Neutrophil (primary cell): ENCODE results near the gene INSIG1.

Experiments used
- H3K27ac ChIP-seq: fragments of 200-600 bp; sonication (generic); 2 replicates; pipeline ENCODE4 v1.5.1; 2016; ENCODE audit warnings: mild to moderate bottlenecking, moderate library complexity
- H3K27me3 ChIP-seq: fragments of 200-600 bp; sonication (generic); 2 replicates; pipeline ENCODE4 v1.6.0; 2016; ENCODE audit warnings: mild to moderate bottlenecking
- H3K36me3 ChIP-seq: fragments of 200-600 bp; sonication (generic); 2 replicates; pipeline ENCODE4 v1.5.1; 2017
- H3K4me1 ChIP-seq, 2 experiments: fragments of 200-600 bp in 1 of 2; sonication (generic) in 1 of 2; 1 replicate in 1 of 2; 2 replicates in 1 of 2; pipeline versions ENCODE4 v1.5.1 to v1.6.1; 2013 to 2016; ENCODE audit warnings: low read depth in 1 of 2, low read length in 1 of 2, mild to moderate bottlenecking in 1 of 2, moderate library complexity in 1 of 2; ENCODE audit not compliant: control insufficient read depth in 1 of 2, insufficient read depth in 1 of 2
- H3K4me3 ChIP-seq, 2 experiments: fragments of 200-600 bp in 1 of 2; sonication (generic) in 1 of 2; 1 replicate in 1 of 2; 2 replicates in 1 of 2; pipeline ENCODE4 v1.5.1; 2013 to 2016; ENCODE audit warnings: low read depth in 1 of 2, low read length in 1 of 2, mild to moderate bottlenecking in 1 of 2, moderate library complexity in 1 of 2
- H3K9me3 ChIP-seq: fragments of 200-600 bp; sonication (generic); 2 replicates; pipeline ENCODE4 v1.5.1; 2016
- CTCF ChIP-seq: fragments of 200-600 bp; sonication (generic); IDR thresholded peaks from 2 replicates; pipeline ENCODE4 v1.5.1; 2016; ENCODE audit warnings: antibody characterized with exemption

INSIG1 gene

GRCh38 chr7:155300641-155301452 lies 3.2 kb downstream of the INSIG1 start:
- no peak overlapping the region for H3K27ac ChIP-seq
- H3K27me3 ChIP-seq: peaks cover 14% of the 10 kb centered on the region
- no peak for TF ChIP-seq CTCF
- no peak overlapping the region for H3K4me3 ChIP-seq
- H3K9me3 ChIP-seq: no peaks in the 10 kb centered on the region
- H3K4me1 ChIP-seq: peaks cover 26 to 28% of the 10 kb centered on the region in 2 experiments
- H3K36me3 ChIP-seq: peaks cover 15% of the 10 kb centered on the region

GRCh38 chr7:155303039-155303593 lies 5.4 kb downstream of the INSIG1 start:
- Histone ChIP-seq H3K27ac (no peak overlapping the region), H3K4me1 (peaks cover 29 to 36% of the 10 kb centered on the region in 2 experiments), H3K36me3 (peaks cover 16% of the 10 kb centered on the region), H3K4me3 (no peak overlapping the region), H3K9me3 (no peaks in the 10 kb centered on the region), H3K27me3 (no peaks in the 10 kb centered on the region)
- TF ChIP-seq CTCF: no peak

- H3K4me3 ChIP-seq: no peak overlapping the region
- H3K27ac ChIP-seq: no peak overlapping the region
- H3K4me1 ChIP-seq: peaks cover 22 to 29% of the 10 kb centered on the region in 2 experiments
- TF ChIP-seq CTCF: no peak
- H3K36me3 ChIP-seq: peaks cover 24% of the 10 kb centered on the region
- no peaks in the 10 kb centered on the region for H3K9me3 ChIP-seq
- H3K27me3 ChIP-seq: no peaks in the 10 kb centered on the region
Observed at GRCh38 chr7:155303897-155304296, 6.2 kb downstream of the INSIG1 start.

- H3K27ac ChIP-seq: no peak overlapping the region
- no peaks in the 10 kb centered on the region for H3K27me3 ChIP-seq
- no peak for TF ChIP-seq CTCF
- peaks cover 11 to 18% of the 10 kb centered on the region in 2 experiments for H3K4me1 ChIP-seq
- no peak overlapping the region for H3K4me3 ChIP-seq
- peaks cover 30% of the 10 kb centered on the region for H3K36me3 ChIP-seq
- no peaks in the 10 kb centered on the region for H3K9me3 ChIP-seq
Observed at GRCh38 chr7:155305231-155305904, 7.7 kb downstream of the INSIG1 start.

- no peaks in the 10 kb centered on the region for H3K9me3 ChIP-seq
- no peak for TF ChIP-seq CTCF
- peak overlapping the region; percentile 66 for H3K27ac ChIP-seq
- no peaks in the 10 kb centered on the region for H3K27me3 ChIP-seq
- H3K4me3 ChIP-seq: no peak overlapping the region
- H3K4me1 ChIP-seq: peaks cover 11 to 18% of the 10 kb centered on the region in 2 experiments
- peaks cover 33% of the 10 kb centered on the region for H3K36me3 ChIP-seq
Observed at GRCh38 chr7:155306673-155307470, 9.2 kb downstream of the INSIG1 start.
